HEK293T (cell line): Measurements from ENCODE around the gene RAB6B.

ENCODE experiments used
- ARNT ChIP-seq: fragments of 450-650 bp; IDR thresholded peaks from 2 replicates; pipeline ENCODE4 v1.6.1; 2017; ENCODE audit warnings: mild to moderate bottlenecking
- BHLHE40 ChIP-seq: fragments of 450-650 bp; IDR thresholded peaks from 2 replicates; pipeline ENCODE4 v1.6.1; 2016; ENCODE audit warnings: mild to moderate bottlenecking, moderate library complexity, borderline replicate concordance
- ELF4 ChIP-seq: fragments of 450-650 bp; IDR thresholded peaks from 2 replicates; pipeline ENCODE4 v1.6.1; 2017; ENCODE audit warnings: antibody characterized with exemption
- FOXK2 ChIP-seq: fragments of 450-650 bp; IDR thresholded peaks from 2 replicates; pipeline ENCODE4 v1.6.1; 2016; ENCODE audit warnings: mild to moderate bottlenecking
- HDGF ChIP-seq: fragments of 450-650 bp; IDR thresholded peaks from 2 replicates; pipeline ENCODE4 v1.6.1; 2017; ENCODE audit warnings: antibody characterized with exemption, borderline replicate concordance
- L3MBTL2 ChIP-seq: fragments of 450-650 bp; conservative IDR thresholded peaks from 2 replicates; pipeline ENCODE4 v1.6.1; 2016; ENCODE audit warnings: mild to moderate bottlenecking
- LEF1 ChIP-seq: fragments of 450-650 bp; IDR thresholded peaks from 2 replicates; pipeline ENCODE4 v1.6.1; 2017; ENCODE audit warnings: mild to moderate bottlenecking, borderline replicate concordance
- NFRKB ChIP-seq: fragments of 450-650 bp; IDR thresholded peaks from 2 replicates; pipeline ENCODE4 v1.6.1; 2016; ENCODE audit warnings: mild to moderate bottlenecking, moderate library complexity
- SP1 ChIP-seq: fragments of 450-650 bp; IDR thresholded peaks from 2 replicates; pipeline ENCODE4 v1.6.1; 2017
- TARDBP ChIP-seq: fragments of 450-650 bp; IDR thresholded peaks from 2 replicates; pipeline ENCODE4 v1.6.1; 2016
- TF ChIP-seq, protein P1 (sequence below): fragments of 450-650 bp; IDR thresholded peaks from 2 replicates; pipeline ENCODE4 v1.6.1; 2016

DNA sequence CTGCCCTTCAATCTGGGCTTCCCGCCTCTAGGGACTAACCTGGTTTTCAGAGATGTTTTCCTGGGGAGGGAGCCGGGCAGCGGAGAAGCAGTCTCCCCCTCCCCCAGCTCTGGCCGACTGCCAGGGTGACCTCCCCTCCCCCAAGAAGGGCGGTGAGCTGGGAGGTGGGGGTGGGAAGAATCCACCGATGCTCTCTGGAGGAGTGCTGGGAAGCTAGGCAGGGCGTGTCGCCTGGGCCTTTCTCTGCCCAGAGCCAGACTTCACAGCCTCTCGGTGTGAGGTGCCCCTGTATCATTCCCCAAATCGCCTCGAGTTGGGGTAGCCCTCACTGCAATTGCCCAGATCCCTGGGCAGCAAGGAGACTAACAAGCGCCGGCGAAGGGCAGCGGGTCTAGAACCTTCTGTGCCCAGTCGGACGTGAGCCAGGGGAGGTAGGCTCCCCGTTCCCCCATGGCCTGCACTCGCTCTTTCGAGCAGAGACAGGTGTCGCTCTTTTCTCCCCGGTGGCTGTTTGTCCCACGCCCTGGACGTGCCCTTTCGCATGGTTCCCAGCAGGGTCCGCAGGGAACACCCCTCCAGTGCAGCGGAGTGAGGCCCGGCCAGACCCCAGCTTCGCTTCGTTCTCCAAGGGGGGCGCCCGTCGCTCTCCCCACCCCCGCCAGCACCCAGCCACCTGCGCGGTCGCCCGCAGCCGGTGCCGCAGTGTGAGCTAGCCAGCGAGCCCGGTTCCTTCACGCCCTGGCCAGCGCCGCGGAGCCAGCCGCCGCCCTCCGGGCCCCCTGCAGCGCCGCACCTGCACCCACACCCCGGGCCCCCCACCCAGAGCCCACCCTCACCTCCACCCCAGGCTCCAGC is 1.1 kb downstream of the RAB6B start:
- TF ChIP-seq ELF4 (no peak), FOXK2 (no peak), BHLHE40 (no peak), SP1 (no peak), LEF1 (no peak), HDGF (no peak), TARDBP (no peak), NFRKB (no peak), L3MBTL2 (no peak), ARNT (no peak)
- TF ChIP-seq, protein P1, sequence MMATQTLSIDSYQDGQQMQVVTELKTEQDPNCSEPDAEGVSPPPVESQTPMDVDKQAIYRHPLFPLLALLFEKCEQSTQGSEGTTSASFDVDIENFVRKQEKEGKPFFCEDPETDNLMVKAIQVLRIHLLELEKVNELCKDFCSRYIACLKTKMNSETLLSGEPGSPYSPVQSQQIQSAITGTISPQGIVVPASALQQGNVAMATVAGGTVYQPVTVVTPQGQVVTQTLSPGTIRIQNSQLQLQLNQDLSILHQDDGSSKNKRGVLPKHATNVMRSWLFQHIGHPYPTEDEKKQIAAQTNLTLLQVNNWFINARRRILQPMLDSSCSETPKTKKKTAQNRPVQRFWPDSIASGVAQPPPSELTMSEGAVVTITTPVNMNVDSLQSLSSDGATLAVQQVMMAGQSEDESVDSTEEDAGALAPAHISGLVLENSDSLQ = no peak
